Renal cortex interstitium (tissue), 11 donors: Measurements from ENCODE around the gene C5orf22. TPM values are rescaled to one million over a fixed set of nuclear protein-coding genes. Genes with fewer than 3 reads are reported as not detected.
A peak's percentile ranks its signal among the peaks of the same experiment; 100 is the strongest.
"Not testable (repeated sequence)": the region's sequence is repeated elsewhere in the genome, so short reads cannot be mapped to it uniquely, and the experiment has no call there.

Experiments used
- DNase-seq, 11 donors: peaks; one replicate each; pipeline ENCODE4 v3.0.0-alpha.2; 2013; ENCODE audit warnings: low read depth in 9 of 11, low spot score in 4 of 11; ENCODE audit errors: extremely low read depth in 1 of 11
- polyA plus RNA-seq, 3 donors: library from polyadenylated mRNA; unstranded; fragments of 120-200 nt; gene quantifications; one replicate each; pipeline ENCODE4 v1.2.1, GENCODE V29; 2013; ENCODE audit not compliant: insufficient read length in 3 of 3

Gene C5orf22
- polyA plus RNA-seq, 3 donors: 26.7 to 30.7 (median 29.7) TPM

DNA sequence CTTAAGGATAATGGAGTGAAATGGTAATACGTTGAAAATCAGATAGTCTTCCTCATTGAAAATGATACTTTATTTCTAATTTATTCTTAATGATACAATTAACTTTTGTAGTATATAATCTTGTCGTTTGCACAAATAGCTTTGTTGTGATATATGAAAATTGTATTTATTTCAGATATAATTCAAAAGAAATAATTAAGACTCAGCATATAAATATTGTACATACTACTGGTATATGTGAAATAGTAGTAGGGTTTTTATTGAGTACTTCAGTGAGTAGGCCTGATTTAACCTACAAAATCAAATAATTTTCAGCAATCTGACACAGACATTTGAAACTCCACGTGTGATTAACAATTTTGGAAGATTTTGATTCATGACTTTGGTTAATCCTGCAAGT, 4.8 kb downstream of the C5orf22 start:
- DNase-seq: no peak

DNA sequence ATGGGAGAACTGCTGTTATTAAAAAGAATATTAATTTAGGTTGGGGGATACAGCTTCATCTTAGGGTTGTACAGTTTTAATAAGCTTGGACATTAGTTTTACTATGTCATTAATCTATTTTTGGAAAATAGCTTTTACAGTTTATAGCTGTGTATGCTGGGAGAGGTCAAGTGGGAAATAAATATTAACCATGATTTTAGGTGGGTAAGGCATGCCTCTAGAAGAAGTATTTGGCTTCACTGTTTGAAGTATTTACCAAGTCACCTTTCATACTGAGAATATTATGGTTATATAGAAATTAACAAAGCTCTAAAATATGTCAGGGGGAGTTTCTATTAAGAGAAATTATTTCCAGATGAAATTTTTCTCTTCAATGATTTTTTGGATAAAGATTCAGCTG, 5.2 kb downstream of the C5orf22 start:
- DNase-seq: no peak

DNA sequence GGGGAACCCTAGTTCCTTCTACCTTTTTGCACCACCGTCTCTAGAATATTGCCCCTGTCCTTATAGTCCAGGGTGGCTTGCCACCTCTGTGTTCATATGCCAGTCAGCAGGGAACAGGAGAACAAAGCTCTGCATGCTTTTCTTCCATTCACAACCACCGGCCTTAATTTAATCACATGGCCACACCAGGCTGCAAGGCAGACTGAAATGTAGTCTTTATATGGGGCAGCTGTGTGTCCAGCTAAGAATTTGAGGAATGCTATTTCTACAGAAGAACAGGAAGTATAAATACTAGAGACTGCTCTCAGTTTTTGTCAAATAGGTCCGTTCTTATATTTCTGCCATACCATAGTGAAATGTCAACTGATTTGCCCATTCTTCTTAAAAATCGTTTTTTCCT, 5.8 kb downstream of the C5orf22 start:
- peak in 1 of 11 donors; percentile 8 for DNase-seq

DNA sequence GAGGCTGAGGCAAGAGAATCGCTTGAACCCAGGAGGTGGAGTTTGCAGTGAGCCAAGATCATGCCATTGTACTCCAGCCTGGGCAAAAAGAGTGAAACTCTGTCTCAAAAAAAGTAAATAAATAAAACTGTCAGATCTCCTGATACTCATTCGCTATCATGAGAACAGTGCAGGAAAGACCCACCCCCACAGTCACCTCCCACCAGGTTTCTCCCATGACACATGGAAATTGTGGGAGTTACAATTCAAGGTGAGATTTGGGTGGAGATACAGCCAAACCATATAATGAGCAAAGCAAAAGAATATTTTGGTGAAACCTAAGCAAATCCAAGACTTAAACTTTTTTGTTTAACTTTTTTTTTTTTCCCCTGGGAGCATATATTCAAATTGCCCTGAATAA, 17.0 kb downstream of the C5orf22 start:
- DNase-seq: not testable (repeated sequence)

DNA sequence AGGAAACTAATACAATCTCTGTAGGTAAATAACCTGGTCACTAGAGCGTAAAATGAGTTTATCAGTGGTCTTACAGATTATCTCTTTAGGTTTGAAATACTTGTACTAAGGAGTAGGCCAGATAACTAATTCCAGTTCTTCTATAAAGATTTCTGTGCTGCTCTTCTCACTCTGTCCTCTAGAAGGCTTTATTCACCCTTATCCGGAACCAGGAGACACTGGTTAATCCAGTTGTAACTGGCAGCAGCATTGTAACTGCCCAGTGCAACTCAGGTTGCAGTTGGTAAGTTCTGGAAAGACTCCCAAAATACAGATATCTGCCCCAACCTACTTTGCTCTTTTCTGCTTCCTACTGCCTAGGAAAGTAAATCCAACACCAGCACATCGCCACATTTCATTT, 19.8 kb downstream of the C5orf22 start:
- no peak for DNase-seq

DNA sequence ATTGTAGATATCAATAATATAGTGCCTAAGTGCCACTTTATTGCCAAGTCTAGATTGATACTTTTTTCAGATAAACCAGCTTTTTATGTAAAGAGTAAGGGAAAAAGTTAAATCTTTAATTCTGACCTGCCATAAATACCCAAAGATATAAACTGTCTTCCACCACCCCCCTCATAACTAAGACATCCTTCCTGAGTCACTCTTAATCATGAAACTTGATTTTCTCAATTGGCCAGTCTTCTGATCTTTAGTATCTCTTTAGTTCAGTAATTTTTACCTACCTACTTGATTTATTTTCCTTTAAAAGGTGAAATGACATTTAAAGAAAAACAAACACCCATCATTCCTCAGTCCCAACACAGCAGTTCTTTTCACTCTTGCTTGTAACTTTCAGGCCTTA, 21.8 kb downstream of the C5orf22 start:
- DNase-seq: no peak

DNA sequence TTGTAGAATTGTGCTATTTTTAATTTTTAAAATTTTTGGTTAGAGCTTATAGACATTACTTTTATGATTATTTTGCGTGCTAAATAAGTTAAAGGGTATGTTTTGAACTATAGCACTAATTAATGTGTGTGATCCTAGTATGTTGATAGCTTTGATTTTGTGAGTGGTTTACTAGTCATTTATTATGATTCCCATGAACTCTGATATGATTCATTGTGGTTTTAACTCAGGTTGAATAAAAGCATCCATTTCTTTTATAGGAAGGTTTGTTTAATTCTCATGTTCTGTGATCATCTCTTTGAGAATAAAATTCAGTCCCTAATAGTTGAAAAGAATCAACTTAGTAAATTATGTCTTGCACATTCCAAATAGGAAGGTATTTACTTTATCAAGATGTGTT, 22.5 kb downstream of the C5orf22 start:
- DNase-seq: no peak

DNA sequence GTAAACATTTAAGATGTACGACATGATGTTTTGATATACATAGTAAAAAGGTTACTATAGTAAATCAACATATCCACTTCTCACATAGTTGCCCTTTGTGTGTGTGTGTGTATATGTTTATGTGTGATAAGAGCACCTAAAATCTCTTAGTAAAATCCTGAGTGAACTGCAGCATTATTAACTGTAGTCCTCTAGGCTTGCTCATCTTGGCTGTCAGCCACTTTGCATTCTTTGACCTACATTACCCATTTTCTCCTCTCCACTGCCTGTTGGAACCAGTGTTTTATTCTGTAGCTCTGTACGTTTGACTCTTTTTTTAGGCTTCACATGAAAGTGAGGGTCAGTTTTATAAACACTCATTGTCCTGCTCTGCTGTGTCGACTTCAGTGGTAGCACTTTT, 24.4 kb downstream of the C5orf22 start:
- no peak for DNase-seq

DNA sequence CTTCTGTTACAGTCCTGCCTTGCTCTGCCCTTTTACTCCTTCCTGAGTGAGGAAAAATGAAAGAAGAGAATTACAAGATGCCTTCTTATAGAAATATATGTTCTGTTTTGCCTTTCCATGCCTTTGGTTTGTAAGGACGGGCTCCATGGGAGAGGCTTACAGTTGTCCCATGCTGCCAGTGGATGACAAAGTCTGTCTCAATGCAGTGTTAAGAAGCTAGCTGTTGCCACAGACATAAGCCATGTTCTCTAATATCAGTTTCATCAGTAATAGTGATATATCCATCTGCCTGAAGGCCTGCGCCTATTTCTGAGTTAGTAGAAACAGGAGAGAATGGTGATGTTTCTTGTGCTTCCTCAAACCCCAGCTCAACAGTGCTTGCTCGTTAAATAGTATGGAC, 27.8 kb downstream of the C5orf22 start:
- DNase-seq: no peak

DNA sequence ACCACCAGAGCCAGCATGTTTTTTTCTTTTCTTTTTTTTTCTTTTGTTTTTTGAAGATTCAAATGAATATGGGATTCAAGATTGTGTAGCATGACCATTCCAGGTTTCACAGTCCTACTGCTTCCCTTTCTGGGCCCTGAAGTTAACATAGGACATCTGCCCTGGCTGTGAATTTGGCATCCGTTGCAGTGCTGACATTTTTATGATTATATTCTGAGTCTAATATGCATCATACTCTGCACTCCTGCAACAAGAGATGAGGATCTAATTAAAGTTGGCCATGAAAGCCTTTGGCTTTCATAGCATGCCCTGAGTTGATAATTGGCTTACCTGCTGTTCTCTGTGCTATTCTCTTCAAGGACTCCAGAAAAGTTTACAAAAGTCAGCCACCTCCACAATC, 29.8 kb downstream of the C5orf22 start:
- peak in 6 of 11 donors; percentile 4 to 17 (median 9) for DNase-seq

DNA sequence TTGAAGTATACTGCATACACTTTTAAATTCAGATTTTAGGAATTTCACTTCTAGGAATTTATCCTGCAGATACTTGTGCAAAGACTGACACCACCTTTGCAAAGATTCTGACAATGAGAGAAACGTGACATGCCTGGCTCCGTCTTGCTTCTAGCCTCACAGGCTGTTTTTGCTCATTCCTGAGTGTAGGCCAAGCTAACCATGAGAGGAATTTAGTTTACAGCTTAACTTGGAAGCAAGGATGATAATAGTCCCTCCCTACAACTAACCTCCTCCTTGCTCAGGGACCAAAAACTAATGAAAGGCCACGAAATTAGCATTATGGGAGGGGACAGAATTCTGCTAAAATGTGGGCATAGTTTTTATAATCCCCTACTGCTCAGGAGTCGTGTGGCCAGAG, 31.1 kb downstream of the C5orf22 start:
- no peak for DNase-seq

DNA sequence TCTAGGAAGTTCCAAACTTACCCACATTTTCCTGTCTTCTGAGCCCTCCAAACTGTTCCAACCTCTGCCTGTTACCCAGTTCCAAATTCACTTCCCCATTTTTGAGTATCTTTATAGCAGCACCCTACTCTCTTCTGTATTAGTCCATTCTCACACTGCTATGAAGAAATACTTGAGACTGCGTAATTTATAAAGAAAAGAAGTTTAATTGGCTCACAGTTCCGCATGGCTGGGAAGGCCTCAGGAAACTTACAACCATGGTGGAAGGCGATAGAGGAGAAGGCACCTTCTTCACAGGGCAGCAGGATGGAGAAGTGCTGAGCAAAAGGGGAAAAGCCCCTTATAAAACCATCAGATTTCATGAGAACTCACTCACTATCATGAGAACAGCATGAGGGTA, 34.3 kb downstream of the C5orf22 start:
- not testable (repeated sequence) for DNase-seq

DNA sequence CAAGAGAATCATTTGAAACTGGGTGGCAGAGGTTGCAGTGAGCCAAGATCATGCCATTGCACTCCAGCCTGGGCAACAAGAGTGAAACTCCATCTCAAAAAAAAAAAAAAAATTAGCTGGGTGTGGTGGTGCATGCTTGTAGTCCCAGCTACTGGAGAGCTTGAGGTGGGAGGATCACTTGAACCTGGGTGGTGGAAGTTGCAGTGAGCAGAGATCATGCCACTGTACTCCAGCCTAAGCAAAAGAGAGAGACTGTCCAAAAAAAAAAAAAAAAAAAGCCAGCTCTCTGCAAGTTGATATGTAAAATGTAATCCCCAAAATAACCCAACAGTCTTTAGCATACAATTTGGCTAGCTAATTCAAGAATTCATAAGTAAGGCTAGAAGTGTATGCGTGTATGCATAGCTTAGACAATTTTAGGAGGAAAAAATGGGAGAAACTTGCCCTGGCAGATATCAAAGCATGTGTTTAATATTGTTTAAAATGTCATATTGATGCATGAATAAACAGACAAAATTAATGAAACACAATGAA, 36.3 kb downstream of the C5orf22 start:
- no peak for DNase-seq

DNA sequence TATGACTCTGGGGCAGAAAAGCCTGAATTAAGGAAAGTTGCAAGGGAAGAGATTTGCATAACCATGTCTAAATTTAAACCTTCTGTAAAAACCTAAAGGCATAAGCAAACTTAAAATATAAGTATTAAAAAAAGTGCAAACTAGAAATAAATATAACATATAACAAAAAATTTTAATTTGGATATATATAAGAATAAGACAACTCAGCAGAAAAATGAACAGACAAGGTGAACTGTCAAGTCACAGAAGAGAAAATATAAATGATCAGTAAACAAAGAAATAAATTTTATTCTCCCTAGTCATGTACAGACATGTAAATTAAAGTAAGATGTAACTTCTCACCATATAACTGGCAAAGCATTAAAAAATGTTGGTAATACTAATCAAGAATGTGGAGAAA, 37.0 kb downstream of the C5orf22 start:
- DNase-seq: no peak

DNA sequence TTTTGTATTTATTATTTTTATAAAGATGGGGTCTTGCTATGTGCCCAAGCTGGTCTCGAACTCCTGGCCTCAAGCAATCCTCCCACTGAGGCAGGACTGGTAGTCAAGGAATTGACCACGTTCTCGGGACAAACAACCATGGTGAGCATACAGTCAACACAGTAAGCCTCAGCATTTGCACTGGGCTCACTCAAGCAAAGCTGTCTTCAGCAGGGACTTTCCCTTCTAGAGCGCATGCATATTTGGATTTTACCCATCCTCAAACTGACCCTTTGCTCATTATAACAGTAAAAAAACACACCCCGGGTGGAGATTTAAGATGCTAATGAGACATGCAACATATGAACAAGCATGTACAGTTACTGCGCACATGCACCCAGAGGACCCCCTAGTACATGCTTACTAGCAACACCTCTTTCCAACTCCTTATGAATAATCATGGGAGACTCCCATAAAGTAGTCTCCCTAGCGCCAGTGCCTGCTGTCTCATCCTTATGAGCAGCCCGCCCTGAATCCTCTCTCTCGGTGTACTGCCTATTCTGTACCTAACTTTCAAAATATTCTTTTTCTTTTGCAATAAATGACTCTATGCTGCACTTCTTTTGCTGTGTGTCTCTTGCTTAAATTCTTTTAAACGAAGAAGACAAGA, 41.5 kb downstream of the C5orf22 start:
- no peak for DNase-seq

DNA sequence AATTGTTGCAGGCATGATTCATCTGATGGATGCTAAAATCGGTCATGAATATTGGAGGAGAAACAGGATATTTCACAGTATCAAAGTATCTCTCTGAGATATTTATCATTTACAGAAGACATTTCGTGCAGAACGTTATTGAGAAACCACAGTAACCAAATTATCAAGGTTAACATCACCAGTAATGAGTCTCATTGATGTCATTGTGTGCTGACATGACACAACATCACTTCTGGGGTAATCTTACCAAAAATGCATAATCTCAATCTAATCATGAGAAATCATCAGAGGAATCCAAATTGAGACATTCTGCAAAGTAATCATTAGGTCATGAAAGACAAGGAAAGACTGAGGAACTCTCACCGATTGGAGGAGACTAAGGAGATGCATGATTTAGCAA, 42.7 kb downstream of the C5orf22 start:
- no peak for DNase-seq

DNA sequence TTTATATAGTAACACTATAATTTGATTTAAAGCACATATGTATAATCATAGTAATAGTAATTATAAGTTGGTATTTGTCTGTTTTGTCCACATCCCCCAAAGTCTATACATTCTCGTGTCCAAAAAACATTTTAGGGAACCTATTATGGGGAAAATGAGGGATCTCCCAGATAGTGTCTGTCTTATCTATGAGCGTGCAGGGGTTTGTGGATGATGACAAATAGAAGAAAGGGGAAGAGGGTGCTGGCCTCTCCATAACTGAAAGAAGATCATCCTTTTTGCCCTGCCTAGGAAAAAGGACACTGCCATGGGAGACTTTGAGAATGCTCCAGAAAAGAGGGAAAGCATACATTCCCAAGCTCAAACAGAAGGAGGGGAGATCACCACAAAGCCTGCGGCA, 45.3 kb downstream of the C5orf22 start:
- no peak for DNase-seq

DNA sequence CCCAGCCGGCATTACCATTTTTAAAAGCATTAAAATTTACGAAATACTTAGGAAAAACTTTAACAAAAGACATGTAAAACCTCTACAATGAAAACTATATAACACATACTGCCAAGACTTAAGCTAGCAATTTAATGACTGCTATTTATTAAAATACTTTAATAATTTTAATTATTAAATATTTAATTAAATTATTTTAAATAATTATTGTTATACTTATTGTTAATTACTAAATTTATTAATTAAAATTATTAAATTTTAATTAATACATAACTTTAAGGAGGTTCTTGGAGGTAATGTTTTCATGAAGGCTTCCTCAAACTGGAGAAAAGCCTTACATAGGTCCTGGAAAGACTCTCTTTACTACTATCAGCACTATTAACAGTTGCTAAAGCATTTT, 47.5 kb downstream of the C5orf22 start:
- no peak for DNase-seq

DNA sequence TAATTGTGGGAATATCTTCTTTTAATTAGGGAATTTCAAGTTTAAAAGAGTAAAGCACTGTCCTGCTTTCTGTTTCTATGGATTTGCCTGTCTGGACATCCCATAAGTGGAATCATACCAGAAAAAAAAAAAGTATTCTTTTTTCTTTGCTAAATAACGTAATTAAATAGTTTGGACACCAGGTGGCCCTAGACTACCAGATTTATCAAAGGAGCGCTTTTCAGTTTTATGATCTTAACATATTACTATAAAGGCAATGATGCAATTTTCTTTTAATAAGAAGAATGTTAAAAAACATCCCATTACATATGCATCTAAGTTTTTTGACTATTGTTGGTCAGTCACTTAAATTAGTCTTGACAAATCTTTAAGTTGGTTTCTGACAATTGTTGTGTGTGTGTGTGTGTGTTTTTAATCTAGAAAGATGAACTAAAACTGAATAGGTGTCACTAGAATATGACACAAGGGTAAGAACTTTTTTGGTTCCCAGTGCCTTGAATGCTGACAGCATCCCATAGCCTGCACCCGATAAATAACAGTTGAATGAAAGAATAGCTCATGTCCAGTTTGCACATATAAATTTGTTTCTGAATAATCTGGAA, 49.5 kb downstream of the C5orf22 start:
- peak in 9 of 11 donors; percentile 6 to 46 (median 28) for DNase-seq

DNA sequence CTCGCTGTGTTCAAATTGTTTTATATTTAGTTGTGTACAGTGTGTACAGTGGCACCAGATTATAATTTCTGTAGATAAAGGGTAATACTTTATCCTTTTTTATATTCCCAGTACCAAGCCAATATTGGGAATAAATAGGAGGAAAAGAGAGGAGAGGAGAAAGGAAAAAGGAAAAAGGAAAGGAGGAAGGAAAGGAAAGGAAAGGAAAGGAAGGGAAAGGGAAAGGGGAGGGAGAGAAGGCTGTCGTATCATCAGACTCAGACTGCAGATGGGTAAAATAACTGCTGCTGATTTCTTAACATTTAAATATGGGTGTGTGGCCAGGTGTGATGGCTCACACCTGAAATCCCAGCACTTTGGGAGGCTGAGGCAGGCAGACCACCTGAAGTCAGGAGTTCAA, 51.0 kb downstream of the C5orf22 start:
- no peak for DNase-seq
